CD8-positive, alpha-beta memory T cell (primary cell): ENCODE data around the gene KCTD5. TPM values are rescaled to one million over a fixed set of nuclear protein-coding genes. Genes with fewer than 3 reads are reported as not detected.

Experiments used
- CTCF ChIA-PET: fragments of 350-600 bp; sonication (Branson Sonifier 250); formaldehyde crosslinking; loops from one replicate; lab custom pipeline; 2021; ENCODE audit warnings: antibody characterized with exemption; lab: Charles Lee
- POLR2A ChIA-PET: fragments of 350-600 bp; sonication (Branson Sonifier 250); formaldehyde crosslinking; loops from one replicate; lab custom pipeline; 2021; ENCODE audit warnings: antibody characterized with exemption; lab: Charles Lee
- DNase-seq, 5 donors: peaks; one replicate each; pipeline versions ENCODE4 v3.0.0 to v3.0.0-alpha.2; 2020 to 2022; ENCODE audit warnings: mixed read lengths in 1 of 5
- H3K27ac ChIP-seq: one replicate; pipeline ENCODE4 v1.7.0; 2013; ENCODE audit warnings: low read depth, mild to moderate bottlenecking, low read length, moderate library complexity
- H3K27me3 ChIP-seq: 2 replicates; pipeline ENCODE4 v1.7.0; 2013; ENCODE audit warnings: low read length, mild to moderate bottlenecking; ENCODE audit not compliant: insufficient read depth, poor library complexity, severe bottlenecking
- H3K36me3 ChIP-seq: 2 replicates; pipeline ENCODE4 v1.7.0; 2013; ENCODE audit warnings: mild to moderate bottlenecking, low read length, moderate library complexity; ENCODE audit not compliant: insufficient read depth
- H3K4me1 ChIP-seq: 2 replicates; pipeline ENCODE4 v1.7.0; 2013; ENCODE audit warnings: mild to moderate bottlenecking, low read length, moderate library complexity; ENCODE audit not compliant: insufficient read depth
- H3K4me3 ChIP-seq: 2 replicates; pipeline ENCODE4 v1.7.0; 2013; ENCODE audit warnings: mild to moderate bottlenecking, low read length
- H3K9me3 ChIP-seq: 2 replicates; pipeline ENCODE4 v1.7.0; 2013; ENCODE audit warnings: mild to moderate bottlenecking, low read length
- H3K27ac Mint-ChIP-seq, 8 donors: one replicate each; pipeline ENCODE4 v1.8.0; 2020 to 2021; ENCODE audit warnings: mixed read lengths in 8 of 8, mild to moderate bottlenecking in 6 of 8, inconsistent platforms in 3 of 8, moderate library complexity in 3 of 8
- H3K27me3 Mint-ChIP-seq, 2 donors: one replicate each; pipeline ENCODE4 v1.8.0; 2020 to 2021; ENCODE audit warnings: mixed read lengths in 2 of 2, mild to moderate bottlenecking in 1 of 2, moderate library complexity in 1 of 2
- H3K36me3 Mint-ChIP-seq, 3 donors: one replicate each; pipeline ENCODE4 v1.8.0; 2020 to 2021; ENCODE audit warnings: mixed read lengths in 3 of 3, inconsistent platforms in 1 of 3, mild to moderate bottlenecking in 1 of 3
- H3K4me1 Mint-ChIP-seq, 3 donors: one replicate each; pipeline ENCODE4 v1.8.0; 2020 to 2021; ENCODE audit warnings: mixed read lengths in 3 of 3, inconsistent platforms in 1 of 3, mild to moderate bottlenecking in 1 of 3
- H3K4me3 Mint-ChIP-seq, 7 donors: one replicate each; pipeline ENCODE4 v1.8.0; 2020 to 2021; ENCODE audit warnings: mixed read lengths in 7 of 7, mild to moderate bottlenecking in 6 of 7, moderate library complexity in 4 of 7, inconsistent platforms in 2 of 7
- H3K9me3 Mint-ChIP-seq, 5 donors: one replicate each; pipeline ENCODE4 v1.8.0; 2020 to 2022; ENCODE audit warnings: mixed read lengths in 5 of 5, mild to moderate bottlenecking in 3 of 5, moderate library complexity in 2 of 5, inconsistent platforms in 1 of 5
- polyA plus RNA-seq: library from polyadenylated mRNA; unstranded; fragments of 300-500 nt; fragmentation: Illumina TruSeq; gene quantifications from one replicate; pipeline ENCODE4 v1.2.3, GENCODE V29; 2021
- total RNA-seq, 2 experiments: library from RNA; stranded (reverse); gene quantifications; one replicate each; pipeline ENCODE4 v1.2.3, GENCODE V29; 2021

The KCTD5 gene
- total and polyA plus RNA-seq, 3 experiments from 2014 or later = 21.2 to 50.5 (median 49.7) TPM

- Mint-ChIP-seq H3K9me3 (no peaks in the 10 kb centered on the region), H3K27me3 (peaks cover 0 to 6% of the 10 kb centered on the region in 2 donors), H3K27ac (peak overlapping the region in 1 of 8 donors; percentile 11), H3K4me1 (no peaks in the 10 kb centered on the region), H3K4me3 (no peak overlapping the region), H3K36me3 (no peaks in the 10 kb centered on the region)
- Histone ChIP-seq H3K27me3 (no peaks in the 10 kb centered on the region), H3K27ac (no peak overlapping the region), H3K9me3 (no peaks in the 10 kb centered on the region), H3K36me3 (no peaks in the 10 kb centered on the region), H3K4me1 (no peaks in the 10 kb centered on the region), H3K4me3 (no peak overlapping the region)
- CTCF ChIA-PET = no interaction called here
- DNase-seq = no peak
- POLR2A ChIA-PET = no interaction called here
Measured at GRCh38 chr16:2743007-2743810, 60.9 kb downstream of the KCTD5 start.

GRCh38 chr16:2744711-2745110, 62.4 kb downstream of the KCTD5 start:
- POLR2A ChIA-PET = interaction anchor here (0.6 kb wide), 1 partner anchor 10 kb away, joined by 3 read pairs; no protein-coding TSS in a partner anchor
- no peak overlapping the region for H3K27ac ChIP-seq
- Mint-ChIP-seq H3K4me3 (no peak overlapping the region), H3K27me3 (peaks cover 0 to 6% of the 10 kb centered on the region in 2 donors), H3K27ac (no peak overlapping the region), H3K36me3 (no peaks in the 10 kb centered on the region), H3K4me1 (no peaks in the 10 kb centered on the region), H3K9me3 (no peaks in the 10 kb centered on the region)
- H3K4me3 ChIP-seq = no peak overlapping the region
- CTCF ChIA-PET = no interaction called here
- DNase-seq = no peak
- H3K9me3 ChIP-seq = no peaks in the 10 kb centered on the region
- H3K36me3 ChIP-seq = no peaks in the 10 kb centered on the region
- no peaks in the 10 kb centered on the region for H3K27me3 ChIP-seq
- no peaks in the 10 kb centered on the region for H3K4me1 ChIP-seq

DNA sequence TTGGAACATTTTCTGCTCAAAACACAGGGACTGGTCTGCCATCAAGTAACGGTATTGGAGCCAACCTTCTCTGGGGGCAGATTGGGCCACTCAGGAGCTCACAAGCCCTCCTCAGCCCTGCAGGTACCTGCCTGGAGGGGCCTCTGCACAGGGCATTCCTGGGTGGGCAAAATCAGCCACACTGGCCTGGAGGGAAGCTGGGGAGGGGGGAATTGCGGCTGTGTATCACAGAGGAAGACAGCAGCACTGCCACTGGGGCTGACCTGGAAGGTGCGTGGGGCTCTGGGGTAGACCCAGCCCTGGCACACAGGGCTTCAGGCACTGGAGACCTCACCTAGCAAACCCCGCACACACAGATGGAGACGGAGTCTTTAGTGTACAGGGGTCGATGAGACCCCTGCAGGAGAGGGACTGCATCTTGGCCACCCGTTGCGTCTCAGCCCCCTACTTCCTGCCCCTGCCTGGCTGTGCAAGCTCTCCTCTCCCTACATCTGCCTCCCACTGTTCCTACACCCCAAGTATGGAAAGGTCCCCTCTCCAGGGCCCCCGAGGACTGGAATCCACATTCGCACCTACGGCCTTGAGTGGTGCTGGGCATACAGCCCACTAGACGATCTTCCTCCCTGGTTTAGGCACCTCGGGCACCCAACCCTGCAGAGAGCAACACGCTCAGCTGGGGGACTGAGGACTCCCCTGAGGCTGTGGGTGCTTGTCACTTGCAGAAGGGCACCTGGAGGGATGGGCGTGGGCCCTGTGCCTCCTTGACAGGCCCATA, 63.0 kb downstream of the KCTD5 start:
- Histone ChIP-seq H3K27ac (no peak overlapping the region), H3K27me3 (no peaks in the 10 kb centered on the region), H3K4me1 (no peaks in the 10 kb centered on the region), H3K9me3 (no peaks in the 10 kb centered on the region), H3K36me3 (no peaks in the 10 kb centered on the region), H3K4me3 (no peak overlapping the region)
- H3K27me3 Mint-ChIP-seq = peaks cover 0 to 7% of the 10 kb centered on the region in 2 donors
- POLR2A ChIA-PET = interaction anchor here (0.6 kb wide), 1 partner anchor 9 kb away, joined by 3 read pairs; no protein-coding TSS in a partner anchor
- no peaks in the 10 kb centered on the region for H3K36me3 Mint-ChIP-seq
- H3K27ac Mint-ChIP-seq = peak overlapping the region in 1 of 8 donors; percentile 75
- CTCF ChIA-PET = no interaction called here
- H3K4me1 Mint-ChIP-seq = peaks cover 0 to 4% (median under 1%) of the 10 kb centered on the region in 3 donors
- no peaks in the 10 kb centered on the region for H3K9me3 Mint-ChIP-seq
- no peak overlapping the region for H3K4me3 Mint-ChIP-seq
- no peak for DNase-seq

DNA sequence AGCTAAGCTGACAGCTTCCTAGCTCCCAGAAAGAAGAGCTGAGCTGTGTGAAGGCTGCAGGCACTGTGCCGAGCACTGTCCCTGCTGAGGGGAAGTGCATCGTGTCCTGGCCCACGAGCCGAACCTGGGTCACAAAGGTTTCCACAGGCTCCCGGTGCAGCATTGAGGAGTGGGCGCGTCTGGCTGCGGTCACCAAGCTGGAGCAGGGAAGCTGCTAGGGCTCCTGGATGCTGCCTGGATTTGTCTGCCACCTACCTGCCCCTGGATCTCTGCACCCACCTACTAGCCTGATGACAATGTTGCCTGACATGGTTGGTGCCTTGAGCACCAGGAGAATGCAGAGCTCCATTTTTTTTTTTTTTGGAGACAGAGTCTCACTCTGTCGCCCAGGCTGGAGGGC, 63.6 kb downstream of the KCTD5 start:
- no peak for DNase-seq
- Histone ChIP-seq H3K4me1 (no peaks in the 10 kb centered on the region), H3K9me3 (no peaks in the 10 kb centered on the region), H3K36me3 (no peaks in the 10 kb centered on the region), H3K27ac (no peak overlapping the region), H3K4me3 (no peak overlapping the region), H3K27me3 (no peaks in the 10 kb centered on the region)
- CTCF ChIA-PET = no interaction called here
- H3K4me3 Mint-ChIP-seq = no peak overlapping the region
- H3K9me3 Mint-ChIP-seq = no peaks in the 10 kb centered on the region
- peaks cover 5 to 9% (median 6%) of the 10 kb centered on the region in 3 donors for H3K4me1 Mint-ChIP-seq
- H3K27me3 Mint-ChIP-seq = peaks cover 0 to 3% of the 10 kb centered on the region in 2 donors
- POLR2A ChIA-PET = interaction anchor here (0.6 kb wide), 1 partner anchor 60 kb away, joined by 3 read pairs; no protein-coding TSS in a partner anchor
- no peak overlapping the region for H3K27ac Mint-ChIP-seq
- H3K36me3 Mint-ChIP-seq = no peaks in the 10 kb centered on the region

GRCh38 chr16:2748757-2749455, 66.6 kb downstream of the KCTD5 start:
- CTCF ChIA-PET = no interaction called here
- no peak for DNase-seq
- no peaks in the 10 kb centered on the region for H3K27me3 ChIP-seq
- H3K27ac ChIP-seq = no peak overlapping the region
- no peak overlapping the region for H3K4me3 ChIP-seq
- H3K27me3 Mint-ChIP-seq = peaks cover 0 to 10% of the 10 kb centered on the region in 2 donors
- H3K4me1 ChIP-seq = peaks cover 17% of the 10 kb centered on the region
- POLR2A ChIA-PET = interaction anchor here (0.5 to 6.8 kb wide), 2 partner anchors 28 to 48 kb away, joined by 7 to 55 read pairs; partner anchors contain the start of gene ELOB
- no peaks in the 10 kb centered on the region for H3K36me3 ChIP-seq
- peaks cover 0 to 3% (median 0%) of the 10 kb centered on the region in 5 donors for H3K9me3 Mint-ChIP-seq
- peaks cover 19 to 30% (median 26%) of the 10 kb centered on the region in 3 donors for H3K4me1 Mint-ChIP-seq
- peak overlapping the region in 1 of 8 donors; percentile 99 for H3K27ac Mint-ChIP-seq
- H3K9me3 ChIP-seq = no peaks in the 10 kb centered on the region
- H3K4me3 Mint-ChIP-seq = peak overlapping the region in 1 of 7 donors; percentile 30
- peaks cover 0 to 12% (median 2%) of the 10 kb centered on the region in 3 donors for H3K36me3 Mint-ChIP-seq

DNA sequence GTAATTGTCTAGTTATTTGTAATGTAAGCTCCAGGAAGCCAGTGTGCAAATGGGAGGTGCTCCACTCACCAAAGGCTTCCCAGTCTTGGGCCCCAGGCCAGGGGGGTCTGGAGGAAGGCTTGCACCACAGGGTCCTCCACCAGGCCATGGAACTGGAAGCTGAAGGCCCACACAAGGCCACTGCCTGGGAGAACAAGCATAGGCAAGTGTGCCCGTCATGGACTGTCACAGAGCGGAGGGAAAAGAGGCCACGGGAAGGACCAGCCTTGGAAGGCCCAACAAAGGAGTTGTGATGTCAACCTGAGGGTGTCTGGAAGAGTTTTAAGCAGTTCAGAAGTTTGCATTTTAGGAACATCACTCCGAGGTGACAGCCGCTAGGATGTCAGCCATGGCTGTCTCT, 67.2 kb downstream of the KCTD5 start:
- CTCF ChIA-PET = no interaction called here
- POLR2A ChIA-PET = interaction anchor here (6.8 kb wide), 1 partner anchor 28 kb away, joined by 55 read pairs; the partner anchor contains the start of gene ELOB
- peaks cover 25 to 36% (median 31%) of the 10 kb centered on the region in 3 donors for H3K4me1 Mint-ChIP-seq

GRCh38 chr16:2749936-2750335, 67.6 kb downstream of the KCTD5 start:
- H3K4me1 ChIP-seq = peaks cover 27% of the 10 kb centered on the region
- peaks cover 0 to 12% of the 10 kb centered on the region in 2 donors for H3K27me3 Mint-ChIP-seq
- CTCF ChIA-PET = interaction anchor here (1.0 to 2.0 kb wide), 2 partner anchors 10 to 28 kb away, joined by 4 to 5 read pairs; no protein-coding TSS in a partner anchor
- H3K4me1 Mint-ChIP-seq = peaks cover 29 to 41% (median 36%) of the 10 kb centered on the region in 3 donors
- no peak overlapping the region for H3K4me3 ChIP-seq
- POLR2A ChIA-PET = interaction anchor here (6.8 kb wide), 1 partner anchor 27 kb away, joined by 55 read pairs; the partner anchor contains the start of gene ELOB
- H3K36me3 ChIP-seq = no peaks in the 10 kb centered on the region
- peak overlapping the region in 1 of 7 donors; percentile 15 for H3K4me3 Mint-ChIP-seq
- no peak for DNase-seq
- no peaks in the 10 kb centered on the region for H3K27me3 ChIP-seq
- peaks cover 0 to 22% (median 5%) of the 10 kb centered on the region in 3 donors for H3K36me3 Mint-ChIP-seq
- no peaks in the 10 kb centered on the region for H3K9me3 ChIP-seq
- peaks cover 0 to 3% (median 0%) of the 10 kb centered on the region in 5 donors for H3K9me3 Mint-ChIP-seq
- H3K27ac ChIP-seq = no peak overlapping the region
- H3K27ac Mint-ChIP-seq = peak overlapping the region in 3 of 8 donors; percentile 19 to 99 (median 56)

More for the DNA sequence above, 67.2 kb downstream of the KCTD5 start:
- H3K27me3 ChIP-seq = no peaks in the 10 kb centered on the region
- peaks cover 23% of the 10 kb centered on the region for H3K4me1 ChIP-seq
- H3K36me3 Mint-ChIP-seq = peaks cover 0 to 18% (median 4%) of the 10 kb centered on the region in 3 donors
- peaks cover 0 to 3% (median 0%) of the 10 kb centered on the region in 5 donors for H3K9me3 Mint-ChIP-seq
- peaks cover 0 to 12% of the 10 kb centered on the region in 2 donors for H3K27me3 Mint-ChIP-seq
- DNase-seq = no peak
- H3K9me3 ChIP-seq = no peaks in the 10 kb centered on the region
- no peak overlapping the region for H3K4me3 ChIP-seq
- H3K36me3 ChIP-seq = no peaks in the 10 kb centered on the region
- peak overlapping the region in 4 of 8 donors; percentile 19 to 99 (median 37) for H3K27ac Mint-ChIP-seq
- H3K27ac ChIP-seq = no peak overlapping the region
- H3K4me3 Mint-ChIP-seq = peak overlapping the region in 1 of 7 donors; percentile 39
